Superior temporal gyrus (tissue), 1 donor: Measurements from ENCODE around the gene EIF2AK2.

Experiments
- DNase-seq: peaks from one replicate; pipeline ENCODE4 v3.0.0-alpha.2; 2016; ENCODE audit errors: extremely low spot score

The EIF2AK2 gene

DNA sequence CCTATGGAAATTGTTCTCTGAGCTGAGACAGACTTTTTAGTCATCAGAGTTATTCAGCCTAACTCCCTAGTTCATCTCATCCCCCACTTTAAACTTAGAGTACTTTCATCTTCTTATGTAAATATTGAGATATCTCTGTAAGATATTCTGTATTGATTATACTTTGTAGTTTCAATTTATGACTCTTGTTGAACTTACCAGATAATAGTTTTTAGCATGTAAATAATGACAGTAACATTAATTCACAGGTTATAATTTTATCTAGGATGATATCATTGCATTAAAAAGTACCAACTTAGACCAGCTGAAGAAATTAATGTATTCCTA is 14.8 kb upstream of the EIF2AK2 start:
- DNase-seq = no peak

DNA sequence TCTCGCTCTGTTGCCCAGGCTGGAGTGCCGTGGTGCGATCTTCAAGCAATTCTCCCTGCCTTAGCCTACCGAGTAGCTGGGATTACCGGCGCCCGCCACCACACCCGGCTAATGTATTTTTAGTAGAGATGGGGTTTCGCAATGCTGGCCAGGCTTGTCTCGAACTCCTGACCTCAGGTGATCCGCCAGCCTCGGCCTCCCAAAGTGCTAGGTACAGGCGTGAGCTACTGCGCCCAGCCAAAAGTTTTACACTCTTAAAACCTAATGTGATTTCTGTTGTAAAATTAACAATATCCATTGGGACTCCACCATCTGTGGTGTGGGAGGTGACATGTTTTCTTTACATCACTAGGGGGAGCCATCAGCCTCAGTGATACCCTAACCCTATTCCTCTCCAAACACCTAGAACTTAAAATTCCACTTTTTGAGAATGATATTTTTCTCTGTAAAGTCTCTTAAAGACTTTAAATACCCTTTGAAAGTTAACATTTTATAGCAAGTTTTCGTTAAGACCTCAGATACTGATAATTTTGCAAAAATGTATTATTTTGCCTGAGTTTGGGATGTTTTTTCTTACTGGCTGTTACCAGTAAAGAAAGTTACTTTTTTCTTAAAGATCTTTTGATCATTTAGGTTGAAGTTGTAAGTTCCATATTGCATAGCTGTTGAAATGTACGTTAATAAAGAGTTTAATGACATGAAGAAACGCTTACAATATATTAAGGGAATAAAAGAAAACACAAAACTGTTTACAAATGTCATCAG is 11.6 kb upstream of the EIF2AK2 start:
- peak; percentile 30 for DNase-seq

DNA sequence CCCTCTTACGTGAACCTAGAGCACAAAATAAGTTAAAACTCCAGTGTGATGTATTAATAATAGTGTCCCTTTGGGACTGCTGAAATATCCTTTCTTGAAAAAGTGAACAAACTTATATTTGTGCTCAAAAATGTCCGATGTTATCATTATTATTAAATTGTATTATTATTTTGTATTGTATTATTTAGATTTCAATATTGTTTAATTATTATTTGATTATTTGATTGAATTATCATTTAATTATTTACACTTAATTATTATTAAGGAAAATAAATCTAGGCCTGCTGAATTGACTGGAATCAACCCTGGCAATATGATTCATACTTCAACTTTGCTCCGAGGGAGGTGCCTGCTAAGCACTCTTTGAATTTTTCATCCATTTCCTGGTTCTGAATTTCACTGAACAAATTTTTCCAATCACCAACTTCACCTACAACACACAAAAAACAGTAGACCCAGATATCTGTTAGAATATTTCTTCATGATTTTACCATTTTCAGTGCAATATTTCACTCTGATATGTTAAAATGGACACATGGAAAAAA is 10.9 kb upstream of the EIF2AK2 start:
- no peak for DNase-seq

DNA sequence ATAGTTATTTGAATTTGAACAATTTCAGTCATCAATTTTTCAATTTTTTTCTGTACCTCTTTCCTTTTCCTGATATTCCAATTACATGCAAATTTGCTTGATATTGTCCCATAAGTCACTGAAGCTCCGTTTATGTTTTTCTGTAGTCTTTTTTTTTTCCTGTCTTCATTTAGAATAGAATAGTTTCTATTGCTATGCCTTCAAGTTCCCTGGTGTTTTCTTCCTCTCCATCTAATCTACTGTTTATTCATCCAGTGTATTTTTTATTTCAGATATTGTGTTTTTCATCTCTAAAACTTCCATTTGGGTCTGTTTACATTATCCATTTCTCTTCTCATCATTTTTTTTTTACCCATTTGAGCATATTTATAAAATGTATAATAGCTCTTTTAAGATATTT is 8.0 kb upstream of the EIF2AK2 start:
- no peak for DNase-seq

DNA sequence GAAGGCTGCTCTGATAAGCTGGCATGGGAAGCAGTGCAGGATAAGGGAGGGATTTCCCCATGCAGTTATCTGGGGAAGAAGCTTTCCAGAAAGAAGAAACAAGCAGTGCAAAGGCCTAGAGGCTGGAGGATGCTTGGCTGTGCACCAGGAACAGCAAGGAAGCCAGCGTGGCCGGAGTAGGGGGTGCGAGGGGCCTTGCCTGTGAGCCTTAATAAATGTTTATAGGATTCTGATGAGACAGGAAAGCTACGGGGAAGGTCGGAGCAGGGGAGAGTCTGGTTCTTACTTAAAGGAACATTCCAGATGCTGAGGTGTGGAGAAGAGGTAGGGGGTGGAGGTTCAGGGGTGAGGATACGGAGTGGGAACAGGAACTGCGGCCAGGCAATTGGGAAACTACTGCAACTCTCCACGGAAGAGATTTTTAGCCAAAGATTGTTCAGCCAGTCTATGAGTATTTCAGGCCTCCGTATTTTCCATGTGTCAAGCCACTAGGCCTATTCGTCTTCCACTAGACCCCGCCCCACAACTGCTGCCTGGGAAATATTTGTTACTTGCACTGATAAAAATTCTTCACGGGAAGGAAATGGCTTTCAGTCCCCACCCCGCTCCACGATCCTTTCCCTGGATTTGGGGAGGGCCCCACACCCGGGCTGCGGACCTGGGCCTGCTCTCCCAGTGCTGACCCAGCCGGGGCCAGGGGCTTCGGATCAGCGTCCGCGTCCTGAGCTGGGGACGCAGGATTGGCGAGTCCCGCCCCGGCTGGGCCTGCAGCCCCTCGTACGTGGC is 516 bp downstream of the EIF2AK2 start:
- DNase-seq = peak; percentile 40

DNA sequence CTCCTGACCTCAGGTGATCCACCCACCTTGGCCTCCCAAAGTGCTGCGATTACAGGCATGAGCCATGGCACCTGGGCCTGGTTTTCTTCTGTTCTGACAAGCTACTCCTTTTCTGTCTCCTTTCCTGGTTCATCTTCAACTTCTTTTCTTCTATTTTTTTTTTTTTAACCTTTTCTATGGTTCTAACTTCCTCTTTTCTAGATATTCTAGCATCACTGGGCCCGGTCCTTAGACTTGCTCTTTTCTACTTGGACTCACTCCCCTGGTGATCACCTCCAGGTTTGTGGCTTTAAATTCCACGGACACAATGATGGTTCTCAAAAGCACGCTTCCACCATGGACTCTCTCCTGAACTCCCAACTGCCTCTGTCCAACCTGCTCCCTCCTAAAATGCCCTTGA is 2.0 kb downstream of the EIF2AK2 start:
- no peak for DNase-seq

GRCh38 chr2:37153224-37153623 is 3.6 kb downstream of the EIF2AK2 start:
- no peak for DNase-seq

GRCh38 chr2:37149626-37150322 is 7.0 kb downstream of the EIF2AK2 start:
- DNase-seq = no peak

DNA sequence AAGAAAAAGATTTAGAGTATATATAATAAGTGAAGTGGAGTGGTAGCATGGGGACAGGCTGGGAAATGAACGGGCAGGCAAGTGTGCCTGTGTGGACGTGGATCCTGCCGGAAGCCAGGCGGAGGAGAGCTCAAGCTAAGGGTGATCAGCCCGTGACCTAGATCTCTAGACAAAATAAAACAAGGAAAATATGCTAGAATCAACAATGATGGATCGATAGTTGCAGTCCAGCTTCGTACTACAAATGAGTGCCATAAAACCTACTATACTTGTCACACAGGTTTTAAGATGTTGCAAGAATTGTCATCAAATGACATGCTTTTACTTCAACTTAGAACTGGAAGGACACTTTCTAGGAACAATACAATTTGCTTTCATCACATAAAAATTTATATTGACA is 8.5 kb downstream of the EIF2AK2 start:
- no peak for DNase-seq

DNA sequence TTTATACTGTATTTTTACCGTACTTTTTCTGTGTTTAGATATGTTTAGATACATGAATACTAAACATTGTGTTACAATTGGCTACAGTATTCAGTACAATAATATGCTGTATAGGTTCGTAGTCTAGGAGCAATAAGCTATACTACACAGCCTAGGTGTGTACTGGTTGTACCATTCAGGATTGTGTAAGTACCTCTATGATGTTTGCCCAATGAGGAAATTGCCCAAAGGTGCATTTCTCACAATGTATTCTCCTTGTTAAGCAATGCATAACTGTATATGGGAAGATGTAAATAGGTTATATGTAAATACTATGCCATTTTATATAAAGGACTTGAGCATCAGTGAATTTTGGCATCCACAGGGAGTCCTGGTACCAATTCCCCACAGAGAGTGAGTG is 10.7 kb downstream of the EIF2AK2 start:
- DNase-seq = no peak

DNA sequence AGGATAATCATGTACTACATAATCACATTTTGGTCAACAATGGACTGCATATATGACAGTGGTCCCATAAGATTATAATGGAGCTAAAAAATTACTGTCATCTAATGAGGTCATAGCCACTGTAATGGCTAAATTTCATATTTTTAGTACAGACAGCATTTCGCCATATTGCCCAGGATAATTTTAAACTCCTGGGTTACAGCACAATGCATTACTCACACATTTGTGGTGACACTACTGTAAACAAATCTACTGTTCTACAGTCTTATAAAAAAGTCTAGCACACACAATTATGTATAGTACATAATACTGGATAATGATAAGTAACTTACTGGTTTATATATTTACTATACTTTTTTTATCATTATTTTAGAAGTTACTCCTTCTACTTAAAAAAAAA is 12.8 kb downstream of the EIF2AK2 start:
- no peak for DNase-seq

DNA sequence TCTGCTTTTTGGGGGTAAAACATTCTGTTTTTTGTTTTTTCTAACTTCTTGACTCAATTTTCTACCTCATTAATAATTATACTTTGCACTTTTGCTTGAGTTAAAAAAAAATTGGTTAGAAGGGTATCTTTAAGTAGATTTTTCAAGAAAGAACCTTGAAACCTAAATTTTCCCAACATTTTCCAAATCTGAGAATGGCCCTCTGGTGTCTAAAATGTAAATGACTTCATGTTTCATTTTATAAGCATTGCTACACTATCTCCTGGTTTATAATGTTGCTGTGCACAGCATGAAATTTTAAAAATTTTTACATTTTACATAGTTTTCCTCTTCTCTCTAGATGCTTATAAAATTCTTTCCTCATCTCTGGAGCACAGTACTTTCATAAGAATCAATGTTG is 14.2 kb downstream of the EIF2AK2 start:
- no peak for DNase-seq

- DNase-seq = no peak
Observed at GRCh38 chr2:37132914-37133313, 23.9 kb downstream of the EIF2AK2 start.

- no peak for DNase-seq
Observed at GRCh38 chr2:37125416-37125815, 31.4 kb downstream of the EIF2AK2 start.

DNA sequence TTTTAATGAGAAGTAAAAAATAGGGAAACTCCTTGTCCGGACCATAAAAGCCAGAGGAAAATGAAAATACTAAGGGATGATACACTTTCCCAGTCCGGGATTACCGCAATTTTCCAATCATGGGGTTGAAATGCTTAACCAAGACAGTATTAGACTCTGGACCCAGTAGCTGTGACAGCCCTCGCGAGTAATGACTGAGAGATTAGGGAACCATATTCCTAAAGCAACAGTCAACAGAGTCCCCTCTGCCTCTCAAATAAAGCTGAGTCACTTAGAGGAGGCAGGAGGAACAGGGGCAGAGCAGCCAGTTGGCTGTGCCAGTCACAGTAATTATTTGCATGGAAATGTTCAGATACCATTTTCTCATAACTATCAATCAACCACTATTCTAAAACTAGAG is 37.6 kb downstream of the EIF2AK2 start:
- no peak for DNase-seq

- DNase-seq = no peak
Observed at GRCh38 chr2:37117566-37117965, 39.2 kb downstream of the EIF2AK2 start.

DNA sequence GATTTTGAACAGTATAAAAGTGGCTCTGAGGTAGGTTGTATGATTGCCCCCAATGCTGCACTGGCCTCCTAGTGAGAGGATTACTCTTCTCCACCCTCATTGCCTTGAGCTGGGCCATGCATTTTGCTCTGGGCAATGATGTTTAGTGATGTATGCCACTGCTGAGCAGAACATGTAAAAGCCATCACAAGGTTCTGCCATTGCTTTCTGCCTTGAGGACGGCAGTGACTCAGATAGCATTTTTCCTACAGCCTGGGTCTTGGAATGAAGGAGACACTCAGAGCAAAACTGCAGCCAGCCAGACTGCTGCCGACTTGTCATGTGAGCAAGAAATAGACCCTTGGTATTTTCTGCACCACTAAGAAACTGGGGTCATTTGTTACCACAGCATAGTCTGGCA is 44.8 kb downstream of the EIF2AK2 start:
- no peak for DNase-seq

DNA sequence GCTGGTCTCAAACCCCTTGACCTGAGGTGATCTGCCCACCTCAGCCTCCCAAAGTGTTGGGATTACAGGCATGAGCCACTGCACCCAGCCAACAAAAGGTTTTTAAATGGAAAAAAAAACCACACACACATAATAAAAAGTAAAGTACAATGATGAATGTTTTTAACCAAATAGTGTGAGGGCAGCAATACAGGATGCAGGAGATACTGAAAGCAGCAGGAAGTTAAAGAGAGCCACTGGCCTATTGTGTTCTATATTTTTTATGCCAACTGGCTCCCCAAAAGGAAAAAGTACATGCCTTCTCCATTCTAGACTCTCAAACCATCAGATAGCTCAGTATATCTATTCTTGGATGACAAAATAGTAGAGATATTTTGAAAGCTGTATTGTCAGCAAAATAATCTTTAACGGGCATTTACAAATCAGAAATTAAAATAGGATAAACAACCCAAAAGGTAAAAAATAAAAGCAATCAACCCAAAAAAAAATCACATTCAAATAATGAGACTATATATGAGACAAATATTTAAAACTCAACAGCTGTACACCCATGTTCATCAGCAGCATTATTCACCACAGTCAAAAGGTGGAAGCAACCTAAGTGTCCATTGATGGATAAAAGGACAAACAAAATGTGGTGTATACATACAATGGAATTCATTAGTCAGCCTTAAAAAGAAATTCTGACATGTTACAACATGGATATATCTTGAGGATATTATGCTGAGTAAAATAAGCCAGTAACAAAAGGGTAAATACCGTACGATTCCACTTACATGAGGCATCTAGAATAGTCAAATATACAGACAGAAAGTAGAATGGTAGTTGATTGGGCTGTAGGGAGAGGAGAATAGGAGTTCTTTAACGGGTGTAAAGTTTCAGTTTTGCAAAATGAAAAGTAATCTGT is 46.2 kb downstream of the EIF2AK2 start:
- DNase-seq = no peak

DNA sequence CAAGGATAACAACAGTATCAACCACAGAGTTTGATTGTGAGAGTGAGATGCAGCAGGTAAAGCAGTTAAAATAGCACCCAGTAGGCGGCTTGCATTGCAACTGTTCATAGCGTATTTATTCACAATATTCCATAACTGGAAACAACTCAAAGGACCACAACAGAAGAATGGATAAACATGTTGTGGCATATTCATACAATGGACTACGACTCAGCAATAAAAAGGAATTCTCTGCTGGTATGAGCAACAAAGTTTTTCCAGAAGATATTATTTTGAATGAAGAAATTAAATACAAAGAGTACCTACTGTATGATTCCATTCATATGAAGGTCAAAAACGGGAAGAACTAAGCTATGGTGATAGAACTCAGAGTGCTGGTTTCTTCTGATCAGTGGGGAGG is 47.3 kb downstream of the EIF2AK2 start:
- no peak for DNase-seq

DNA sequence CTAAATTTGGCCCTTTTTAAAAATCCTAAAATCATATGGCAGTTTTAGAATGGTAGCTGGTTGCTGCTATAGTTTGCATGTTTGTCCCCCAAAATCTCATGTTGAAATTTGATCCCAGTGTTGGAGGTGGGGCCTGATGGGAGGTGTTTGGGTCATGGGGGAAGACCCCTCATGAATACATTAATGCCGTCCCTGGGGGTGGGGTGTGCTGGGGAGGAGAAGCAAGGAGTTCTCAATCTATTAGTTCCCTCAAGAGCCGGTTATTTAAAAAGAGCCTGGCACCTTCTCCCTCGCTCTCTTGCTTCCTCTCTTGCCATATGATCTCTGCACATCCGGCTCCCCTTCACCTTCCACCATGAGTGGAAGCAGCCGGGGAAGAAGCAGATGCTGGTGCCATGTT is 51.6 kb downstream of the EIF2AK2 start:
- DNase-seq = no peak

DNA sequence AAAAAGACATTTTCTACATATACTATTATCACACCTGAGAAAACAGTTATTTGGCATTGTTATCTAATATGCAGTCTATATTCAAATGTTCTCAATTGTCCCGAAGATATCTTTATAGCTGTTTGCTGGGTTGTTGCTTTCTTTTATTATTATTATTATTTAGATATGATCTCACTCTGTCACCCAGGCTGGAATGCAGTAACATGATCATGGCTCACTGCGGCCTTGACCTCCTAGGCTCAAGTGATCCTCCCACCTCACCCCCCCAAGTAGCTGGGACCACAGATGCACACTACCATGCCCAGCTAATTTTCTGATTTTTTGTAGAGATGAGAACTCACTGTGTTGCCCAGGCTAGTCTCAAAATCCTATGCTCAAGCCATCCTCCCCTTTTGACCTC is 52.6 kb downstream of the EIF2AK2 start:
- no peak for DNase-seq

- no peak for DNase-seq
Observed at GRCh38 chr2:37102588-37102987, 54.2 kb downstream of the EIF2AK2 start.
